ENCODE measurements around the gene ARFGAP3. TPM values are rescaled to one million over a fixed set of nuclear protein-coding genes. Genes with fewer than 3 reads are reported as not detected.

Gene ARFGAP3, protein sequence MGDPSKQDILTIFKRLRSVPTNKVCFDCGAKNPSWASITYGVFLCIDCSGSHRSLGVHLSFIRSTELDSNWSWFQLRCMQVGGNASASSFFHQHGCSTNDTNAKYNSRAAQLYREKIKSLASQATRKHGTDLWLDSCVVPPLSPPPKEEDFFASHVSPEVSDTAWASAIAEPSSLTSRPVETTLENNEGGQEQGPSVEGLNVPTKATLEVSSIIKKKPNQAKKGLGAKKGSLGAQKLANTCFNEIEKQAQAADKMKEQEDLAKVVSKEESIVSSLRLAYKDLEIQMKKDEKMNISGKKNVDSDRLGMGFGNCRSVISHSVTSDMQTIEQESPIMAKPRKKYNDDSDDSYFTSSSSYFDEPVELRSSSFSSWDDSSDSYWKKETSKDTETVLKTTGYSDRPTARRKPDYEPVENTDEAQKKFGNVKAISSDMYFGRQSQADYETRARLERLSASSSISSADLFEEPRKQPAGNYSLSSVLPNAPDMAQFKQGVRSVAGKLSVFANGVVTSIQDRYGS
- 33.3 and 39.0 TPM in 2 replicates for polyA plus RNA-seq (2011; rRNA removed)
- 8.2 and 9.2 TPM in 2 replicates for polyA plus RNA-seq (2012; cell fraction: cytosol; rRNA removed)
- 8.4 and 12.5 TPM in 2 replicates for polyA plus RNA-seq (2012; cell fraction: nucleus; rRNA removed)
- polyA plus RNA-seq (2017; fragmentation: RNase III; extraction: RNeasy Plus Mini Kit Qiagen cat#74134 plus additional on column Dnase treatment) = 15.8 to 20.3 TPM (median 19.1 TPM) in 3 replicates
- 20.5 and 22.8 TPM in 2 replicates for polyA minus RNA-seq (2011; rRNA and poly(A)+ RNA removed)

- peaks cover 3% of the 10 kb centered on the region; the same call in 1 of the 3 replicates for H3K9me3 ChIP-seq
- H3K27ac ChIP-seq = peak within 1 kb of the TSS; percentile 76 to 91
- H3K4me2 ChIP-seq = peak within 1 kb of the TSS; percentile 92
- POLR2A ChIA-PET = interaction anchor here (0.5 to 1.2 kb wide), 3 partner anchors 10 to 242 kb away, joined by 3 to 6 read pairs (median 3); partner anchors contain the start of gene POLDIP3
- peak within 1 kb of the TSS; percentile 91 for H3K4me3 ChIP-seq
- CTCF ChIA-PET = interaction anchor here (0.6 to 4.7 kb wide), 5 partner anchors 10 to 194 kb away, joined by 3 to 26 read pairs (median 4); no protein-coding TSS in a partner anchor
- H3K4me1 ChIP-seq = peaks cover 9% of the 10 kb centered on the region; the same call in 1 of the 3 replicates
- FAIRE-seq (no peak), ATAC-seq (peak; percentile 92 to 94), DNase-seq (ENCODE audit: low read depth in 1 of 2, low spot score in 1 of 2) (peak; percentile 72 to 90)
- 64% methylated on average over 22 of the region's 111 CpGs for WGBS (ENCODE audit: missing lambda C conversion rate)
- TF ChIP-seq CBX2 (IDR thresholded peaks at IDR 0.05; ENCODE audit: borderline replicate concordance, low read depth) (no peak), ZFP36 (IDR thresholded peaks at IDR 0.05; ENCODE audit: borderline replicate concordance, partially characterized antibody) (no peak), HOXB5 (CRISPR knock-in tag; IDR thresholded peaks at IDR 0.05) (no peak), EP300 (IDR thresholded peaks at IDR 0.05) (no peak), JUN (IDR thresholded peaks at IDR 0.05) (peak; percentile 58 to 61; a peak in 3 of 5 replicates), ESRRA (IDR thresholded peaks at IDR 0.05; ENCODE audit: borderline replicate concordance, low read length) (no peak), RARB (CRISPR knock-in tag; IDR thresholded peaks at IDR 0.05) (no peak), HOXA7 (CRISPR knock-in tag; IDR thresholded peaks at IDR 0.05) (no peak), HMGXB4 (CRISPR knock-in tag; IDR thresholded peaks at IDR 0.05; ENCODE audit: borderline replicate concordance) (no peak), CBX8 (IDR thresholded peaks at IDR 0.05) (no peak), MYC (IDR thresholded peaks at IDR 0.05; ENCODE audit: borderline replicate concordance, low read length) (no peak), KDM1A (IDR thresholded peaks at IDR 0.05; ENCODE audit: low read depth) (no peak), HOXB13 (CRISPR knock-in tag; IDR thresholded peaks at IDR 0.05; ENCODE audit: low read depth) (peak; percentile 80), GATA3 (IDR thresholded peaks at IDR 0.05; ENCODE audit: borderline replicate concordance) (no peak), ZSCAN20 (CRISPR knock-in tag; IDR thresholded peaks at IDR 0.05) (0 out of 2 replicates have a peak, but pooled peaks have one; percentile 59), POLR2A (IDR thresholded peaks at IDR 0.05; ENCODE audit: low read length) (peak; percentile 49; the same call in 1 of the 2 replicates), SREBF2 (IDR thresholded peaks at IDR 0.05) (no peak), E2F6 (IDR thresholded peaks at IDR 0.05; ENCODE audit: borderline replicate concordance, low read depth) (peak; percentile 100), BCL3 (IDR thresholded peaks at IDR 0.05) (no peak), NPAS2 (CRISPR knock-in tag; IDR thresholded peaks at IDR 0.05; ENCODE audit: borderline replicate concordance) (no peak), EHF (CRISPR knock-in tag; IDR thresholded peaks at IDR 0.05) (peak; percentile 72), TFCP2L1 (CRISPR knock-in tag; IDR thresholded peaks at IDR 0.05) (no peak), KDM5A (IDR thresholded peaks at IDR 0.05) (no peak), FOSB (CRISPR knock-in tag; IDR thresholded peaks at IDR 0.05) (no peak), RAD21 (conservative IDR thresholded peaks at IDR 0.05 in 1 of 2, IDR thresholded peaks at IDR 0.05 in 1 of 2) (no peak), RNF2 (IDR thresholded peaks at IDR 0.05; ENCODE audit: borderline replicate concordance, low read depth) (0 out of 2 replicates have a peak, but pooled peaks have one; percentile 86), NR3C1 (IDR thresholded peaks at IDR 0.05) (no peak)
- TF ChIP-seq, protein P1, sequence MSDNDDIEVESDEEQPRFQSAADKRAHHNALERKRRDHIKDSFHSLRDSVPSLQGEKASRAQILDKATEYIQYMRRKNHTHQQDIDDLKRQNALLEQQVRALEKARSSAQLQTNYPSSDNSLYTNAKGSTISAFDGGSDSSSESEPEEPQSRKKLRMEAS (IDR thresholded peaks at IDR 0.05) = peak; percentile 99
- TF ChIP-seq, protein P2, sequence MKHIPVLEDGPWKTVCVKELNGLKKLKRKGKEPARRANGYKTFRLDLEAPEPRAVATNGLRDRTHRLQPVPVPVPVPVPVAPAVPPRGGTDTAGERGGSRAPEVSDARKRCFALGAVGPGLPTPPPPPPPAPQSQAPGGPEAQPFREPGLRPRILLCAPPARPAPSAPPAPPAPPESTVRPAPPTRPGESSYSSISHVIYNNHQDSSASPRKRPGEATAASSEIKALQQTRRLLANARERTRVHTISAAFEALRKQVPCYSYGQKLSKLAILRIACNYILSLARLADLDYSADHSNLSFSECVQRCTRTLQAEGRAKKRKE (CRISPR knock-in tag; IDR thresholded peaks at IDR 0.05; ENCODE audit: low read depth) = 0 out of 2 replicates have a peak, but pooled peaks have one; percentile 66
- TF ChIP-seq, protein P3, sequence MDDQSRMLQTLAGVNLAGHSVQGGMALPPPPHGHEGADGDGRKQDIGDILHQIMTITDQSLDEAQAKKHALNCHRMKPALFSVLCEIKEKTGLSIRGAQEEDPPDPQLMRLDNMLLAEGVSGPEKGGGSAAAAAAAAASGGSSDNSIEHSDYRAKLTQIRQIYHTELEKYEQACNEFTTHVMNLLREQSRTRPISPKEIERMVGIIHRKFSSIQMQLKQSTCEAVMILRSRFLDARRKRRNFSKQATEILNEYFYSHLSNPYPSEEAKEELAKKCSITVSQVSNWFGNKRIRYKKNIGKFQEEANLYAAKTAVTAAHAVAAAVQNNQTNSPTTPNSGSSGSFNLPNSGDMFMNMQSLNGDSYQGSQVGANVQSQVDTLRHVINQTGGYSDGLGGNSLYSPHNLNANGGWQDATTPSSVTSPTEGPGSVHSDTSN (IDR thresholded peaks at IDR 0.05) = no peak
- TF ChIP-seq, protein P4, sequence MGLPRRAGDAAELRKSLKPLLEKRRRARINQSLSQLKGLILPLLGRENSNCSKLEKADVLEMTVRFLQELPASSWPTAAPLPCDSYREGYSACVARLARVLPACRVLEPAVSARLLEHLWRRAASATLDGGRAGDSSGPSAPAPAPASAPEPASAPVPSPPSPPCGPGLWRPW (IDR thresholded peaks at IDR 0.05) = no peak
These were observed at the start of gene ARFGAP3 for GRCh38 chr22:42856865-42857704. ARFGAP3 (minus strand) TSS chr22:42857273; CDS start chr22:42857182, 91 bp downstream.
